DMS53 treated with DMSO at 0.1 percent for 48 hours (cell line): ENCODE measurements around the gene NBPF3.

ENCODE experiments used
- DNase-seq: peaks from one replicate; lab custom pipeline; 2025; ENCODE audit not compliant: unreplicated experiment; lab: John Stamatoyannopoulos, UW

NBPF3 gene

GRCh38 chr1:21491488-21492355 is 51.8 kb downstream of the NBPF3 start:
- no peak for DNase-seq

GRCh38 chr1:21492356-21492625 is 52.4 kb downstream of the NBPF3 start:
- no peak for DNase-seq

- DNase-seq, result no peak
These were observed 54.3 kb downstream of the NBPF3 start for GRCh38 chr1:21494196-21494595.

GRCh38 chr1:21495225-21495820 is 55.4 kb downstream of the NBPF3 start:
- DNase-seq, result no peak

GRCh38 chr1:21496063-21496462 is 56.1 kb downstream of the NBPF3 start:
- no peak for DNase-seq

- DNase-seq, result no peak
These were observed 56.9 kb downstream of the NBPF3 start for GRCh38 chr1:21496886-21497285.

GRCh38 chr1:21497466-21498061 is 57.6 kb downstream of the NBPF3 start:
- no peak for DNase-seq

- DNase-seq, result no peak
These were observed 59.5 kb downstream of the NBPF3 start for GRCh38 chr1:21499283-21499950.

GRCh38 chr1:21503706-21504377 is 63.9 kb downstream of the NBPF3 start:
- no peak for DNase-seq

GRCh38 chr1:21506804-21507203 is 66.9 kb downstream of the NBPF3 start:
- DNase-seq, result no peak

GRCh38 chr1:21507511-21508270 is 67.8 kb downstream of the NBPF3 start:
- DNase-seq, result no peak

GRCh38 chr1:21508580-21509350 is 68.8 kb downstream of the NBPF3 start:
- peak; percentile 33 for DNase-seq

GRCh38 chr1:21509351-21510112 is 69.6 kb downstream of the NBPF3 start, which contains the start of gene ALPL:
Gene ALPL (plus strand): TSS chr1:21509423. CDS start chr1:21554082, 44,659 bp downstream.
- DNase-seq, result no peak

GRCh38 chr1:21510113-21510493 is 70.2 kb downstream of the NBPF3 start:
- no peak for DNase-seq

- DNase-seq, result no peak
These were observed 71.1 kb downstream of the NBPF3 start for GRCh38 chr1:21510885-21511578.

- DNase-seq, result no peak
These were observed 71.9 kb downstream of the NBPF3 start for GRCh38 chr1:21511579-21512522.

GRCh38 chr1:21514245-21514644 is 74.3 kb downstream of the NBPF3 start:
- DNase-seq, result no peak
